Choroid plexus epithelial cell (primary cell): ENCODE results near the gene TWF2.

Experiments used
- DNase-seq: peaks from one replicate; pipeline ENCODE4 v3.0.0-alpha.2; 2010; ENCODE audit warnings: low read depth
- H3K4me3 ChIP-seq: 2 replicates; pipeline ENCODE4 v1.5.1; 2011; ENCODE audit warnings: low read depth, mild to moderate bottlenecking, control low read depth, low read length, moderate library complexity
- TF ChIP-seq, protein P1 (sequence below): conservative IDR thresholded peaks from 2 replicates; pipeline ENCODE4 v1.5.1; 2011; ENCODE audit warnings: low read depth, mild to moderate bottlenecking, control low read depth, inconsistent platforms, low read length, moderate library complexity

Gene TWF2

DNA sequence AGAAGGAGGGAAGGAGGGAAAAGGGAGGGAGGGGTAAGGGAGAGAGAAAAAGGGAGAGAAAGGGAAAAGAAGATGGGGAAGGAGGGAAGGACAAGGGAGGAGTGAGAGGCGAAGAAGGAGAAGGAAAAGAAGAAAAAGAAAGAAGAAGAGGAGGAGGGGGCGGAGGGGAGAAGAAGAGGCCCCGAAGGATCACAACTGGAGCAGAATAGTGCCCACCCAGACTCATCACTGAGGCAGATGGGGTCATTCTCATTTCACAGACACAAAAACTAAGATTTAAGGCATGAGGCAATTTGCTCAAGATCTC lies 43.7 kb downstream of the TWF2 start:
- H3K4me3 ChIP-seq, result no peak overlapping the region
- TF ChIP-seq, protein P1, sequence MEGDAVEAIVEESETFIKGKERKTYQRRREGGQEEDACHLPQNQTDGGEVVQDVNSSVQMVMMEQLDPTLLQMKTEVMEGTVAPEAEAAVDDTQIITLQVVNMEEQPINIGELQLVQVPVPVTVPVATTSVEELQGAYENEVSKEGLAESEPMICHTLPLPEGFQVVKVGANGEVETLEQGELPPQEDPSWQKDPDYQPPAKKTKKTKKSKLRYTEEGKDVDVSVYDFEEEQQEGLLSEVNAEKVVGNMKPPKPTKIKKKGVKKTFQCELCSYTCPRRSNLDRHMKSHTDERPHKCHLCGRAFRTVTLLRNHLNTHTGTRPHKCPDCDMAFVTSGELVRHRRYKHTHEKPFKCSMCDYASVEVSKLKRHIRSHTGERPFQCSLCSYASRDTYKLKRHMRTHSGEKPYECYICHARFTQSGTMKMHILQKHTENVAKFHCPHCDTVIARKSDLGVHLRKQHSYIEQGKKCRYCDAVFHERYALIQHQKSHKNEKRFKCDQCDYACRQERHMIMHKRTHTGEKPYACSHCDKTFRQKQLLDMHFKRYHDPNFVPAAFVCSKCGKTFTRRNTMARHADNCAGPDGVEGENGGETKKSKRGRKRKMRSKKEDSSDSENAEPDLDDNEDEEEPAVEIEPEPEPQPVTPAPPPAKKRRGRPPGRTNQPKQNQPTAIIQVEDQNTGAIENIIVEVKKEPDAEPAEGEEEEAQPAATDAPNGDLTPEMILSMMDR, result no peak
- DNase-seq, result no peak

DNA sequence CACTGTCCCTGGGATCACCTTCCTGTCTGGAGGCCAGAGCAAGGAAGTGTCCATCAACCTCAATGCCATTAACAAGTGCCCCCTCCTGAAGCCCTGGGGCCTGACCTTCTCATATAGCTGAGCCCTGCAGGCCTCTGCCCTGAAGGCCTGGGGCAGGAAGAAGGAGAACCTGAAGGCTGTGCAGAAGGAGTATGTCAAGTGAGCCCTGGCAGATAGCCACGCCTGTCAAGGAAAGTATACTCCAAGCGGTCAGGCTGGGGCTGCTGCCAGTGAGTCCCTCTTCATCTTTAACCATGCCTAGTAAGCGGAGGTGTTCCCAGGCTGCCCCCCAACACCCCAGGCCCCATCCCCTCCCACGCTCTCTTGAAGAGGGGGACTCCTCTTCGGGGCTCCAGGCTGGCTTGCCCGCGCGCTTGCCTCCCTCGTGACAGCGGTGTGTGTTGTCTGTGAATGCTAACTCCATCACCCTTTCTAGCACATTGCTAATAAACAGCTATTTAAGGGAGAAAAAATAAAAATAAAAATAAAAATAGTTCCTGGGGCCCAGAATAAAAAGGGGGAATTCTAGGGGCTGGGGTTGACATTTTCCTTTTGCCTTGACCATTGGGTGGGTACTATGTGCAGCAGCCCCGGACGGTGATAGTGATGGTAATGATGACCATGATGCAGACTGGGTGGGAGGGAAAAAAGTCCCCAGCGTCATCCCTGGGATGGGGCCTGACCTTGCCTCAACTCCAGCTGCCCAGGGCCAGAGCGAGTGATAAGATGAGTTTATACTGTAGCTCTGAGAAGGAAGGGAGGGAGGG lies 44.3 kb downstream of the TWF2 start:
- TF ChIP-seq, protein P1, result no peak
- no peak overlapping the region for H3K4me3 ChIP-seq
- DNase-seq, result peak; percentile 40

DNA sequence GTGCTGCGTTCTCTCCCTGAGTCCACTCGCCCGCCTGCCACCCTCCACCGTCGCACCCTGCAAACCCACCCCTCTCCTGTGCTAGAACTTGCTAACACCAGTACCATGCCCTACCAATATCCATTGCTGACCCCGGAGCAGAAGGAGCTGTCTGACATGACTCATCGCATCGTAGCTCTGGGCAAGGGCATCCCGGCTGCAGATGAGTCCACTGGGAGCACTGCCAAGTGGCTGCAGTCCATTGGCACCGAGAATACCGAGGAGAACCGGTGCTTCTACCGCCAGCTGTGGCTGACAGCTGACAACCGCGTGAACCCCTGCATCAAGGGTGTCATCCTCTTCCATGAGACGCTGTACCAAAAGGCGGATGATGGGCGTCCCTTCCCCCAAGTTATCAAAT lies 45.9 kb downstream of the TWF2 start:
- TF ChIP-seq, protein P1, result no peak
- peak; percentile 16 for DNase-seq

DNA sequence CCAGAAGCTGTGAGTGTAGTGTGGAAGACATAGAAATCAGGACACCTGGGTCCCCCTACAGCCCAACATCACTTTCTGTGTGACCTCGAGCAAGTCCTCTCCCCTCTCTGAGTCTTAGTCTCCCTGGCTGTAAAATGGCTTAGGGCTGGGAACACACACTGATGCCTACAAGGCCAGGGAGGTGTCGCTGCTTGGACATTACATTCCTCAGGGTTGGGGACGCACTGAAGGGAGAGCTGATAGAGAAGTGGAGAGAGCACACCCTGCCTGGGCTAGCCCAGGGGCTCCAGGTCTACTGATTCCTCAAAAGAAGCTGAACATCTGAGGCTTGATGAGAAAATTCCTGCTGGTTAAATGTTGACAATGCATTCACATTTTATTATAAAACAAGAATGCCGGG lies 47.3 kb downstream of the TWF2 start:
- TF ChIP-seq, protein P1, result no peak
- no peak for DNase-seq

More for the DNA sequence above, 45.9 kb downstream of the TWF2 start:
- no peak overlapping the region for H3K4me3 ChIP-seq

DNA sequence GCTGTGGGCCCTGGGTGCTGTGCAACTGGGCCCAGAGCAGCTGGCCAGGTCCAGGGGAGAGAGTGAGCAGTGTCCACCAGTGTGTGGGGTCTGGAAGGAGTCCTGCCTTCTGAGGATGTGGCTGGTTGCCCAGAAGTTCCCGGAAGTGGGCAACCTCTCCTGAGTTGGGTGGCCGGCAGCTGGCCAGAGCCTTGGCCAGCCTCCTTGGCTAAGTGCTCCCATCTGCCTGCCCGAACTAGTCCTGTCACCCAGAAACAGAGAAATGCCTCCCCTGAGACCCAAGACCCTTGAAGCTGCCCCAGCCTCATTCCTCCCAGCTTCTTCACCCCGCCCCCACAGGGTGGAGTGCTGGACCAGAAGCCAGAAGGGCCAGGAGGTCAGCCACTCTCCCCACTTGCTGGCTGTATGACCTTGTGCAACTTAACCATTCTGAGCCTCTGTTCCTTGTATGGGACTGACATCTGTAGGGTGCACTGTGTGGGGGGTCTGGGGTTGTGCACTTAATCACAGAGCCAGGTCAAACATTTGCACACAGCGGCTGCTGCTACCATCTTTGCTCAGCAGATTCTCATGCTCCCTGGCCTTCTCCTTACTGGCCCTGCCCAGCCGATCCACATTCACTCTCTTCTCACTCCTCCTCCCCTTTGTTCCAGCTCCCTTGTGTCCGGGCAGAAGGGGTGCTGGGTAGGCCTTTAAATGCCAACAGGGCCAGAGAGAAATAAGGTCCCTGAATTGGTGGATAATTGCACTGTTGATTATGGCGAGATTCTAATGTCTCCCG lies 48.5 kb downstream of the TWF2 start:
- TF ChIP-seq, protein P1, result no peak
- no peak overlapping the region for H3K4me3 ChIP-seq
- DNase-seq, result peak; percentile 31

More for the DNA sequence above, 47.3 kb downstream of the TWF2 start:
- no peak overlapping the region for H3K4me3 ChIP-seq

DNA sequence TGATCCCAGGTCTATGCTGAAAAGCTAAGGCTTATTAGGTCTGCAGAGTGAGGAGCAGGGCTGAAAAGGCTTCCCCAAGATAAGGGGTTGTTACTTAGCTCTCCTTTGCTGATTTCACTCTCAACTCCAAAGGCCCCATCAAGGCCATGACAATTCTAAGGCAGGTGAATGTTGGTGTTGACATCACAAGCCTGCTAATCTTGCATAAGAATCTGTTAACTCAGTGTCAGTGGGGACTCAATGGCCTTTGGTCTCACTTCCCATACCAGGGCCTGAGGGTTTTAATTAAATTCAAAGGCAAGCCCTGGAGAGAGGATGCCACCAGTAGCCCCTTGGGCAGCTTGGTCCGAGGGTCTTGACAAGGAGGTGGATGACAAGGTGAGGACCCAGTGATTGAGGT lies 50.4 kb downstream of the TWF2 start:
- DNase-seq, result no peak
- H3K4me3 ChIP-seq, result no peak overlapping the region
- TF ChIP-seq, protein P1, result no peak

DNA sequence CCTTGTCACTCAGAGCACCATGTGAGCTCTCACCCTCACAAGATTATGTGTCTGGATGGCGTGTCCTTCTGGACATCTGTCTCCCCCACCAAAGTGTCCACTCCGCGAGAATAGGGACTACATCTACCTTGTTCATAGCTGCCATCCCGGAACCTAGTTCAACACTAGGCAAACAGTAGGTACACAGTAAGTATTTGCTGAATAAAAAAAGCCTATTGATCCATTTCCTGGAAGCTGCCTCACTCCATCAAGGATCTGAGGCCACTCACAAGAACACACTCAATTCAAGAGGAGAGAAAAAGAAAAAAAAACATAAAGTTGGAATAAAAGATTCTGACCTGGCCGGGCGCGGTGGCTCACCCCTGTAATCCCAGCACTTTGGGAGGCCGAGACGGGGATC lies 52.2 kb downstream of the TWF2 start:
- no peak for DNase-seq
- TF ChIP-seq, protein P1, result no peak

More for the DNA sequence above, 52.2 kb downstream of the TWF2 start:
- no peak overlapping the region for H3K4me3 ChIP-seq
